Peyer's patch (tissue), 4 donors: ENCODE results near the gene ATP13A4.

ENCODE experiments used
- POLR2A ChIP-seq, 2 donors: fragments of 450-650 bp; IDR thresholded peaks; one replicate each; pipeline ENCODE4 v1.5.1; 2017; ENCODE audit warnings: antibody characterized with exemption in 2 of 2, mild to moderate bottlenecking in 2 of 2, moderate library complexity in 2 of 2
- TF ChIP-seq, protein P1 (sequence below), 6 experiments: fragments of 450-650 bp in 4 of 6; fragments of 200-600 bp in 2 of 6; sonication (generic) in 1 of 6; IDR thresholded peaks; one replicate each; pipeline ENCODE4 v1.5.1; 2017 to 2019; ENCODE audit warnings: antibody characterized with exemption in 6 of 6, mild to moderate bottlenecking in 3 of 6, moderate library complexity in 1 of 6

DNA sequence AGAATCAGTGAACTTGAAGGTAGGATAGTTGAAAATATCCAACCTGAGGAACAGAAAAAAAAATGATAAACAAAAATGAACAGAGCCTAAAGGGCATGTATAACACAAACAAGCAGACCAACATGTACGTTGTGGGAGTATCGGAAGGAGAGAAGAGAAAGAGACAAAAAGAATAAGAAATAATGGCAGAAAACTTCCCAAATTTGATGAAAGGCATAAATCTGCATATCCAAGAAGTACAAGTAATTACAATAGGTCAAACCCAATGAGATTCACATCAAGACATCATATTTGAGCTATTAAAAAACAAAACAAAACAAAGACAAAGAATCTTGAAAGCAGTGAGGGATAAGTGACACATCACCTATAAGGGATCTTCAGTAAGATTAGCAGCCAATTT is 138.1 kb downstream of the ATP13A4 start:
- TF ChIP-seq, protein P1, sequence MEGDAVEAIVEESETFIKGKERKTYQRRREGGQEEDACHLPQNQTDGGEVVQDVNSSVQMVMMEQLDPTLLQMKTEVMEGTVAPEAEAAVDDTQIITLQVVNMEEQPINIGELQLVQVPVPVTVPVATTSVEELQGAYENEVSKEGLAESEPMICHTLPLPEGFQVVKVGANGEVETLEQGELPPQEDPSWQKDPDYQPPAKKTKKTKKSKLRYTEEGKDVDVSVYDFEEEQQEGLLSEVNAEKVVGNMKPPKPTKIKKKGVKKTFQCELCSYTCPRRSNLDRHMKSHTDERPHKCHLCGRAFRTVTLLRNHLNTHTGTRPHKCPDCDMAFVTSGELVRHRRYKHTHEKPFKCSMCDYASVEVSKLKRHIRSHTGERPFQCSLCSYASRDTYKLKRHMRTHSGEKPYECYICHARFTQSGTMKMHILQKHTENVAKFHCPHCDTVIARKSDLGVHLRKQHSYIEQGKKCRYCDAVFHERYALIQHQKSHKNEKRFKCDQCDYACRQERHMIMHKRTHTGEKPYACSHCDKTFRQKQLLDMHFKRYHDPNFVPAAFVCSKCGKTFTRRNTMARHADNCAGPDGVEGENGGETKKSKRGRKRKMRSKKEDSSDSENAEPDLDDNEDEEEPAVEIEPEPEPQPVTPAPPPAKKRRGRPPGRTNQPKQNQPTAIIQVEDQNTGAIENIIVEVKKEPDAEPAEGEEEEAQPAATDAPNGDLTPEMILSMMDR (IDR thresholded peaks at IDR 0.05), result no peak
- TF ChIP-seq POLR2A (IDR thresholded peaks at IDR 0.05), result no peak
